Neural progenitor cell (in vitro differentiated cells): ENCODE measurements around the gene DNAAF5.

Experiments
- CTCF ChIP-seq: fragments of 200-600 bp; sonication (generic); IDR thresholded peaks from 2 replicates; pipeline ENCODE4 v1.5.1; 2017; ENCODE audit warnings: antibody characterized with exemption, mild to moderate bottlenecking
- EZH2 ChIP-seq: fragments of 200-600 bp; sonication (generic); IDR thresholded peaks from 2 replicates; pipeline ENCODE4 v1.6.1; 2017; ENCODE audit warnings: antibody characterized with exemption, mild to moderate bottlenecking, moderate library complexity
- EZH2phosphoT487 ChIP-seq: fragments of 200-600 bp; sonication (generic); IDR thresholded peaks from 2 replicates; pipeline ENCODE4 v1.6.1; 2017; ENCODE audit warnings: antibody characterized with exemption

GRCh38 chr7:738723-739454 lies 12.4 kb downstream of the DNAAF5 start:
- TF ChIP-seq EZH2, result no peak
- TF ChIP-seq CTCF, result no peak
- TF ChIP-seq EZH2phosphoT487, result no peak
